Measurements from ENCODE around the gene SPPL2C.
A peak's percentile ranks its signal among the peaks of the same experiment; 100 is the strongest.

The SPPL2C gene

GRCh38 chr17:45889579-45889978 is 44.9 kb downstream of the SPPL2C start:
- no peak for TF ChIP-seq EZH2phosphoT487 (IDR thresholded peaks at IDR 0.05; ENCODE audit: borderline replicate concordance, low read length)
- no peak for TF ChIP-seq CTCF (IDR thresholded peaks at IDR 0.05; ENCODE audit: low read depth, low read length, poor library complexity, severe bottlenecking)
- Histone ChIP-seq H3K4me2 (ENCODE audit: low read length) (no peak overlapping the region), H3K9me2 (replicated peaks; ENCODE audit: control insufficient read depth, low read length) (no peaks in the 10 kb centered on the region), H3F3A (ENCODE audit: control insufficient read depth, insufficient read depth) (no peaks in the 10 kb centered on the region), H3K36me3 (ENCODE audit: control insufficient read depth, low read length) (no peaks in the 10 kb centered on the region), H3K27ac (ENCODE audit: low read depth, low read length) (no peak overlapping the region), H3K27me3 (ENCODE audit: control insufficient read depth, low read length) (peaks cover 21% of the 10 kb centered on the region), H4K20me1 (ENCODE audit: control insufficient read depth, insufficient read depth, low read depth, low read length) (no peaks in the 10 kb centered on the region), H3K9me3 (ENCODE audit: control insufficient read depth, insufficient read depth, low read length) (no peaks in the 10 kb centered on the region), H3K4me3 (ENCODE audit: low read length) (no peak overlapping the region), H3K79me2 (ENCODE audit: control insufficient read depth, low read length) (no peaks in the 10 kb centered on the region), H3K4me1 (ENCODE audit: control insufficient read depth, low read length) (peaks cover 2% of the 10 kb centered on the region)

GRCh38 chr17:45893725-45894021 is 49.0 kb downstream of the SPPL2C start:
- Histone ChIP-seq H3K4me3 (ENCODE audit: low read length) (peak overlapping the region; percentile 75; the same call in 1 of the 2 replicates), H3K4me1 (ENCODE audit: control insufficient read depth, low read length) (peaks cover 13% of the 10 kb centered on the region), H3K27ac (ENCODE audit: low read depth, low read length) (no peak overlapping the region), H3K9me2 (replicated peaks; ENCODE audit: control insufficient read depth, low read length) (no peaks in the 10 kb centered on the region), H3F3A (ENCODE audit: control insufficient read depth, insufficient read depth) (no peaks in the 10 kb centered on the region), H3K79me2 (ENCODE audit: control insufficient read depth, low read length) (no peaks in the 10 kb centered on the region), H3K9me3 (ENCODE audit: control insufficient read depth, insufficient read depth, low read length) (no peaks in the 10 kb centered on the region), H3K27me3 (ENCODE audit: control insufficient read depth, low read length) (peaks cover 51% of the 10 kb centered on the region), H3K36me3 (ENCODE audit: control insufficient read depth, low read length) (no peaks in the 10 kb centered on the region), H3K4me2 (ENCODE audit: low read length) (no peak overlapping the region), H4K20me1 (ENCODE audit: control insufficient read depth, insufficient read depth, low read depth, low read length) (no peaks in the 10 kb centered on the region)
- TF ChIP-seq EZH2phosphoT487 (IDR thresholded peaks at IDR 0.05; ENCODE audit: borderline replicate concordance, low read length) (no peak), CTCF (IDR thresholded peaks at IDR 0.05; ENCODE audit: low read depth, low read length, poor library complexity, severe bottlenecking) (no peak)

GRCh38 chr17:45894022-45894784 is 49.5 kb downstream of the SPPL2C start, which contains the start of gene MAPT:
TSS of gene MAPT (plus strand) at chr17:45894554. CDS start at chr17:45962338, 67,784 bp downstream.
- H3K4me3 ChIP-seq (ENCODE audit: low read length) = peak within 1 kb of the TSS; percentile 75
- peaks cover 51% of the 10 kb centered on the region for H3K27me3 ChIP-seq (ENCODE audit: control insufficient read depth, low read length)
- H3K36me3 ChIP-seq (ENCODE audit: control insufficient read depth, low read length) = no peaks in the 10 kb centered on the region
- no peaks in the 10 kb centered on the region for H3K9me3 ChIP-seq (ENCODE audit: control insufficient read depth, insufficient read depth, low read length)
- peaks cover 13% of the 10 kb centered on the region for H3K4me1 ChIP-seq (ENCODE audit: control insufficient read depth, low read length)
- no peaks in the 10 kb centered on the region for H3K9me2 ChIP-seq (replicated peaks; ENCODE audit: control insufficient read depth, low read length)
- TF ChIP-seq EZH2phosphoT487 (IDR thresholded peaks at IDR 0.05; ENCODE audit: borderline replicate concordance, low read length) (no peak), CTCF (IDR thresholded peaks at IDR 0.05; ENCODE audit: low read depth, low read length, poor library complexity, severe bottlenecking) (peak; percentile 81)
- no peaks in the 10 kb centered on the region for H3F3A ChIP-seq (ENCODE audit: control insufficient read depth, insufficient read depth)
- H3K79me2 ChIP-seq (ENCODE audit: control insufficient read depth, low read length) = no peaks in the 10 kb centered on the region
- H4K20me1 ChIP-seq (ENCODE audit: control insufficient read depth, insufficient read depth, low read depth, low read length) = no peaks in the 10 kb centered on the region
- H3K4me2 ChIP-seq (ENCODE audit: low read length) = peak within 1 kb of the TSS; percentile 97
- no peak within 1 kb of the TSS for H3K27ac ChIP-seq (ENCODE audit: low read depth, low read length)
